Liver (tissue), 9 donors: ENCODE measurements around the gene FAM13A. TPM values are rescaled to one million over a fixed set of nuclear protein-coding genes. Genes with fewer than 3 reads are reported as not detected.

Source experiments
- DNase-seq: peaks from one replicate; pipeline ENCODE4 v3.0.0-alpha.2; 2017; ENCODE audit warnings: low spot score
- H3K27ac ChIP-seq, 2 donors: one replicate each; pipeline ENCODE4 v1.7.0; 2013; ENCODE audit warnings: inconsistent platforms in 2 of 2, low read length in 2 of 2, control low read depth in 1 of 2, low read depth in 1 of 2, mild to moderate bottlenecking in 1 of 2
- H3K27me3 ChIP-seq, 4 donors: one replicate each; pipeline versions ENCODE4 v1.6.1 to v1.7.0; 2013; ENCODE audit warnings: low read length in 3 of 4, inconsistent platforms in 1 of 4, mild to moderate bottlenecking in 1 of 4, moderate library complexity in 1 of 4; ENCODE audit not compliant: control insufficient read depth in 4 of 4, insufficient read depth in 4 of 4
- H3K36me3 ChIP-seq, 4 donors: one replicate each; pipeline versions ENCODE4 v1.6.1 to v1.7.0; 2013; ENCODE audit warnings: low read length in 3 of 4, mild to moderate bottlenecking in 3 of 4, low read depth in 1 of 4, moderate library complexity in 1 of 4; ENCODE audit not compliant: control insufficient read depth in 4 of 4, insufficient read depth in 3 of 4
- H3K4me1 ChIP-seq, 4 donors: one replicate each; pipeline versions ENCODE4 v1.6.1 to v1.7.0; 2013; ENCODE audit warnings: low read length in 3 of 4, mild to moderate bottlenecking in 3 of 4, moderate library complexity in 1 of 4; ENCODE audit not compliant: control insufficient read depth in 4 of 4, insufficient read depth in 4 of 4
- H3K4me3 ChIP-seq, 3 donors: one replicate each; pipeline versions ENCODE4 v1.6.1 to v1.7.0; 2013; ENCODE audit warnings: low read length in 3 of 3, control low read depth in 1 of 3, low read depth in 1 of 3, mild to moderate bottlenecking in 1 of 3
- H3K9ac ChIP-seq, 2 donors: one replicate each; pipeline ENCODE4 v1.7.0; 2013; ENCODE audit warnings: low read length in 2 of 2, mild to moderate bottlenecking in 2 of 2, moderate library complexity in 2 of 2, control low read depth in 1 of 2, low read depth in 1 of 2
- H3K9me3 ChIP-seq, 4 donors: one replicate each; pipeline versions ENCODE4 v1.6.1 to v1.7.0; 2013; ENCODE audit warnings: low read length in 3 of 4; ENCODE audit not compliant: control insufficient read depth in 4 of 4
- EGR1 ChIP-seq, 2 donors: IDR thresholded peaks; 2 replicates each; pipeline ENCODE4 v1.6.1; 2016 to 2018; ENCODE audit warnings: antibody characterized with exemption in 2 of 2, low read depth in 2 of 2
- FOXA1 ChIP-seq: IDR thresholded peaks from 2 replicates; pipeline ENCODE4 v1.6.1; 2016; ENCODE audit warnings: antibody characterized with exemption
- FOXA2 ChIP-seq: IDR thresholded peaks from 2 replicates; pipeline ENCODE4 v1.6.1; 2016; ENCODE audit warnings: antibody characterized with exemption
- HNF4A ChIP-seq, 2 donors: conservative IDR thresholded peaks; 2 replicates each; pipeline ENCODE4 v1.6.1; 2016; ENCODE audit warnings: antibody characterized with exemption in 2 of 2, mild to moderate bottlenecking in 2 of 2
- HNF4G ChIP-seq: IDR thresholded peaks from 2 replicates; pipeline ENCODE4 v1.6.1; 2016; ENCODE audit warnings: antibody characterized with exemption
- JUND ChIP-seq, 2 donors: IDR thresholded peaks; 2 replicates each; pipeline ENCODE4 v1.6.1; 2016; ENCODE audit warnings: antibody characterized with exemption in 2 of 2
- MAX ChIP-seq: IDR thresholded peaks from 2 replicates; pipeline ENCODE4 v1.6.1; 2016; ENCODE audit warnings: antibody characterized with exemption
- NR2F2 ChIP-seq: IDR thresholded peaks from 2 replicates; pipeline ENCODE4 v1.6.1; 2016; ENCODE audit warnings: antibody characterized with exemption
- RAD21 ChIP-seq, 2 donors: IDR thresholded peaks; 2 replicates each; pipeline ENCODE4 v1.6.1; 2016; ENCODE audit warnings: antibody characterized with exemption in 2 of 2, mild to moderate bottlenecking in 2 of 2
- REST ChIP-seq: IDR thresholded peaks from 2 replicates; pipeline ENCODE4 v1.6.1; 2016; ENCODE audit warnings: antibody characterized with exemption, mild to moderate bottlenecking
- SP1 ChIP-seq: IDR thresholded peaks from 2 replicates; pipeline ENCODE4 v1.6.1; 2018; ENCODE audit warnings: antibody characterized with exemption, mild to moderate bottlenecking
- TAF1 ChIP-seq: conservative IDR thresholded peaks from 2 replicates; pipeline ENCODE4 v1.6.1; 2016; ENCODE audit warnings: antibody characterized with exemption, mild to moderate bottlenecking
- YY1 ChIP-seq: IDR thresholded peaks from 2 replicates; pipeline ENCODE4 v1.6.1; 2016; ENCODE audit warnings: antibody characterized with exemption, mild to moderate bottlenecking
- WGBS: extraction: QIAGEN DNeasy Blood & Tissue Kit; methylation state at CpG from one replicate; pipeline ENCODE4 v1.1.7; 2013; 5-methylcytosine and 5-hydroxymethylcytosine counted together
- polyA plus RNA-seq, 2 donors: library from polyadenylated mRNA; stranded (reverse) in 1 of 2; unstranded in 1 of 2; fragments of 200-250 nt in 1 of 2; fragments of >200 nt in 1 of 2; fragmentation: Nextera tagmentation in 1 of 2; extraction: Ambion mirVana in 1 of 2; gene quantifications; one replicate each; pipeline versions ENCODE4 v1.2.1 to v1.2.3, GENCODE V29; 2013 to 2015
- total RNA-seq, 2 donors: library from RNA; depleted of rRNA; stranded (reverse); fragments of >200 nt; gene quantifications; one replicate each; pipeline ENCODE4 v1.2.3, GENCODE V29; 2014
- TF ChIP-seq, protein P1 (sequence below): IDR thresholded peaks from 2 replicates; pipeline ENCODE4 v1.6.1; 2016; ENCODE audit warnings: antibody characterized with exemption
- donor health status: healthy.
- donor health status: healthy.
- donor health status: healthy.
- donor health status: healthy.
- donor health status: healthy.

FAM13A gene
- total and polyA plus RNA-seq, 4 donors = 14.9 to 52.9 (median 27.6) TPM

DNA sequence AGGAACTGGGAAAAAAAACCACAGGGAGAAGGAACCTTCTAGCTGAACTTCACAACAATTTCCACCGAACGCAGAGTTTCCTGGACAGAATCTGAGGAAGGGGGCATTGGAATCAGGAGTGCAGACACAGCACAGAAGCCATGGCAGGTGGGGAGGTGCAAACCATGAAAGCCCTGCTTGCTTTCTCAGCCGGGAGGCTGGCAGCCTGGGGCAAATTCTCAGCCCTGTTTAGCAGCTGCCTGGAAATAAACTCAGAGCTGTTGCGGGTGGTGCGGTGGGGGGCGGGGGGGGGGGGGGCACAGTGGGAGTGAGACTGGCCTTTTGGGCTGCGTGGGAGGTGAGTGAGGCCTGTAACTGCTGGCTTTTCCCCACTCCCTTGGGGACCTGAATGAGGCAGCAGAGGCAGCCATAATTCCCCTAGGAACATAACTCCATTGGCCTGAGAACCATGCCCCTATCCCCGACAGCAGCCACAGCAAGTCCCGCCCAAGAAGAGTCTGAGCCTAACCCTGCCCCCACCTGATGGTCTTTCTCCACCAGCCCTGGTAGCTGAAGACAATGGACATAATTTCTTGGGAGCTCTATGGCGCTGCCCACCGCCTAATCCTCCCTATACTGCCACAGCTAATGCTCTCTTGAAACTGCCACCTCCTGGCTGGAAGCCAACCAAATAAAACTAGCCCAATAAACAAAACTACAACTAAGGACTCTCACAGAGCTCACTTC lies 176.3 kb downstream of the FAM13A start:
- Histone ChIP-seq H3K36me3 (no peaks in the 10 kb centered on the region), H3K9ac (no peak overlapping the region), H3K27ac (no peak overlapping the region), H3K4me1 (no peaks in the 10 kb centered on the region), H3K27me3 (no peaks in the 10 kb centered on the region), H3K9me3 (no peaks in the 10 kb centered on the region), H3K4me3 (no peak overlapping the region)
- no peak for DNase-seq
- 91% methylated on average over 11 of the region's 11 CpGs for WGBS
- TF ChIP-seq REST (no peak), JUND (IDR thresholded peaks at IDR 0.05) (no peak), TAF1 (no peak), HNF4A (conservative IDR thresholded peaks at IDR 0.05) (no peak), YY1 (no peak), FOXA2 (no peak), NR2F2 (no peak), MAX (no peak), HNF4G (no peak), FOXA1 (no peak)
- TF ChIP-seq, protein P1, sequence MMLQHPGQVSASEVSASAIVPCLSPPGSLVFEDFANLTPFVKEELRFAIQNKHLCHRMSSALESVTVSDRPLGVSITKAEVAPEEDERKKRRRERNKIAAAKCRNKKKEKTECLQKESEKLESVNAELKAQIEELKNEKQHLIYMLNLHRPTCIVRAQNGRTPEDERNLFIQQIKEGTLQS = no peak

DNA sequence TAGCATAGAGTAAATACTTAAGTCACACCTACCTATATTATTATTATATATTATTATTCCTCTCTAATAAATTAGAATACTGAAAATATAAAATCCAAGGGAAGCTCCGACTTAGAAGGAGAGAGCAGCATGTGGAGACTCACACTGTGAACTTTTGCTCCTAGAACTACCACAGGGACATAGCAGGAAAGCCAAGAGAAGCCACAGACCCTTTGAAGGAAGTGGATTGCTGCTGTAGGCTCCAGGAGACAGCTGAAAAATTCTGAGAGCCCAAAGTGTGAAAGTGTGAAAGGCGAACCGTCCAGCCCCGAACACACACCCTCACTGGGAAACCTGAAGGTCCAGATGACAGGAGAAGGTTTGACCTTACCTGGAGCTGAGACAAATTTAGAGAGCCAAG lies 177.0 kb downstream of the FAM13A start:
- Histone ChIP-seq H3K4me1 (no peaks in the 10 kb centered on the region), H3K27me3 (no peaks in the 10 kb centered on the region), H3K36me3 (no peaks in the 10 kb centered on the region), H3K27ac (no peak overlapping the region), H3K4me3 (no peak overlapping the region), H3K9ac (no peak overlapping the region), H3K9me3 (no peaks in the 10 kb centered on the region)
- 90% methylated on average over 4 of the region's 4 CpGs for WGBS
- no peak for TF ChIP-seq FOXA2
- TF ChIP-seq FOXA1 = no peak
- no peak for TF ChIP-seq EGR1 (IDR thresholded peaks at IDR 0.05; ENCODE audit: low read depth in 2 of 2)
- TF ChIP-seq RAD21 (IDR thresholded peaks at IDR 0.05) = no peak
- TF ChIP-seq, protein P1 = no peak
- DNase-seq = no peak

DNA sequence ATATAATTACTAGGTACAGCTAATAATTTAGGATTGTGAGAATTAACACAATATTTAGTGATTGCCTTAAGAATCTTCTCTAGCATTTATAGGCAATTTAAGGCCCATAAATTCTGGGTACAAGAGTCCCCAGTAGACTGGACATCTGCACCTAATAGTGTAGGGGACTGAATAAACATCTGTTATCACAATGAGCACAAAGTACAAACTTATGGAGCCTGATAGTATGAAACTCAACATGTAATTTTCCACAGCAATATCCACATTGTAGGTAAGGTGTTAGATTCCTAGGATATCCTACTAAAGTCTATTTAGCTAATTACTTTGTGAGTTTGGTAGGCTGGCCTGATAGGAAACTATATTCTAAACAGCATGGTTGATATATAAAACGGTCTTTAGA lies 178.3 kb downstream of the FAM13A start:
- no peak overlapping the region for H3K27ac ChIP-seq
- TF ChIP-seq HNF4A (conservative IDR thresholded peaks at IDR 0.05) (peak; percentile 37 to 53), RAD21 (IDR thresholded peaks at IDR 0.05) (no peak), SP1 (peak; percentile 10)
- 83% methylated on average over 1 of the region's 1 CpG for WGBS
- DNase-seq = no peak
- H3K36me3 ChIP-seq = no peaks in the 10 kb centered on the region
- H3K27me3 ChIP-seq = no peaks in the 10 kb centered on the region
- H3K4me3 ChIP-seq = no peak overlapping the region
- no peaks in the 10 kb centered on the region for H3K4me1 ChIP-seq
- H3K9ac ChIP-seq = no peak overlapping the region
- no peaks in the 10 kb centered on the region for H3K9me3 ChIP-seq
